ENCODE results near the gene TM9SF3.
A peak's percentile ranks its signal among the peaks of the same experiment; 100 is the strongest.

TM9SF3 gene

GRCh38 chr10:96509017-96509641 lies 77.7 kb downstream of the TM9SF3 start:
- Histone ChIP-seq H3K36me3 (ENCODE audit: insufficient read depth, insufficient read length, low read length) (no peaks in the 10 kb centered on the region), H3K4me3 (ENCODE audit: insufficient read length, low read depth) (no peak overlapping the region), H3K4me1 (ENCODE audit: insufficient read depth, insufficient read length) (peaks cover 13% of the 10 kb centered on the region), H3K27me3 (ENCODE audit: insufficient read depth, insufficient read length) (peaks cover 19% of the 10 kb centered on the region), H3K9me3 (ENCODE audit: insufficient read depth, low read length) (no peaks in the 10 kb centered on the region), H3K9ac (ENCODE audit: insufficient read length, low read depth) (no peak overlapping the region)
- no peak for TF ChIP-seq SUZ12 (IDR thresholded peaks at IDR 0.05; ENCODE audit: extremely low read depth, insufficient read depth, insufficient read length)
- no peak for TF ChIP-seq ZNF274 (IDR thresholded peaks at IDR 0.05; ENCODE audit: low read depth, low read length)
- no peak for TF ChIP-seq YY1 (IDR thresholded peaks at IDR 0.05; ENCODE audit: insufficient read depth, insufficient read length)
- DNase-seq (ENCODE audit: low read depth, low spot score), result peak; percentile 84

- no peak overlapping the region for H3K4me3 ChIP-seq (ENCODE audit: insufficient read length, low read depth)
- TF ChIP-seq YY1 (IDR thresholded peaks at IDR 0.05; ENCODE audit: insufficient read depth, insufficient read length) (no peak), ZNF274 (IDR thresholded peaks at IDR 0.05; ENCODE audit: low read depth, low read length) (no peak), SUZ12 (IDR thresholded peaks at IDR 0.05; ENCODE audit: extremely low read depth, insufficient read depth, insufficient read length) (no peak)
These were observed 79.8 kb downstream of the TM9SF3 start for GRCh38 chr10:96507044-96507443.

GRCh38 chr10:96505150-96506136 lies 81.4 kb downstream of the TM9SF3 start:
- Histone ChIP-seq H3K36me3 (ENCODE audit: insufficient read depth, insufficient read length, low read length) (no peaks in the 10 kb centered on the region), H3K9ac (ENCODE audit: insufficient read length, low read depth) (no peak overlapping the region), H3K9me3 (ENCODE audit: insufficient read depth, low read length) (no peaks in the 10 kb centered on the region), H3K27me3 (ENCODE audit: insufficient read depth, insufficient read length) (no peaks in the 10 kb centered on the region), H3K4me1 (ENCODE audit: insufficient read depth, insufficient read length) (peaks cover 2% of the 10 kb centered on the region), H3K4me3 (ENCODE audit: insufficient read length, low read depth) (no peak overlapping the region)
- no peak for TF ChIP-seq ZNF274 (IDR thresholded peaks at IDR 0.05; ENCODE audit: low read depth, low read length)
- no peak for DNase-seq (ENCODE audit: low read depth, low spot score)

More at GRCh38 chr10:96507044-96507443, 79.8 kb downstream of the TM9SF3 start:
- Histone ChIP-seq H3K9ac (ENCODE audit: insufficient read length, low read depth) (no peak overlapping the region), H3K27me3 (ENCODE audit: insufficient read depth, insufficient read length) (peaks cover 8% of the 10 kb centered on the region), H3K9me3 (ENCODE audit: insufficient read depth, low read length) (no peaks in the 10 kb centered on the region), H3K4me1 (ENCODE audit: insufficient read depth, insufficient read length) (peaks cover 8% of the 10 kb centered on the region), H3K36me3 (ENCODE audit: insufficient read depth, insufficient read length, low read length) (no peaks in the 10 kb centered on the region)
- DNase-seq (ENCODE audit: low read depth, low spot score), result no peak

GRCh38 chr10:96502561-96503282 lies 84.1 kb downstream of the TM9SF3 start:
- DNase-seq (ENCODE audit: low read depth, low spot score), result no peak
- TF ChIP-seq YY1 (IDR thresholded peaks at IDR 0.05; ENCODE audit: insufficient read depth, insufficient read length), result no peak
- TF ChIP-seq SUZ12 (IDR thresholded peaks at IDR 0.05; ENCODE audit: extremely low read depth, insufficient read depth, insufficient read length), result no peak
- TF ChIP-seq ZNF274 (IDR thresholded peaks at IDR 0.05; ENCODE audit: low read depth, low read length), result no peak
- H3K9ac ChIP-seq (ENCODE audit: insufficient read length, low read depth), result no peak overlapping the region
- H3K36me3 ChIP-seq (ENCODE audit: insufficient read depth, insufficient read length, low read length), result no peaks in the 10 kb centered on the region
- no peaks in the 10 kb centered on the region for H3K9me3 ChIP-seq (ENCODE audit: insufficient read depth, low read length)
- H3K4me1 ChIP-seq (ENCODE audit: insufficient read depth, insufficient read length), result no peaks in the 10 kb centered on the region
- no peak overlapping the region for H3K4me3 ChIP-seq (ENCODE audit: insufficient read length, low read depth)
- H3K27me3 ChIP-seq (ENCODE audit: insufficient read depth, insufficient read length), result no peaks in the 10 kb centered on the region

- Histone ChIP-seq H3K9me3 (ENCODE audit: insufficient read depth, low read length) (no peaks in the 10 kb centered on the region), H3K9ac (ENCODE audit: insufficient read length, low read depth) (no peak overlapping the region), H3K4me1 (ENCODE audit: insufficient read depth, insufficient read length) (no peaks in the 10 kb centered on the region), H3K36me3 (ENCODE audit: insufficient read depth, insufficient read length, low read length) (no peaks in the 10 kb centered on the region), H3K27me3 (ENCODE audit: insufficient read depth, insufficient read length) (no peaks in the 10 kb centered on the region), H3K4me3 (ENCODE audit: insufficient read length, low read depth) (no peak overlapping the region)
- no peak for DNase-seq (ENCODE audit: low read depth, low spot score)
- TF ChIP-seq YY1 (IDR thresholded peaks at IDR 0.05; ENCODE audit: insufficient read depth, insufficient read length) (no peak), SUZ12 (IDR thresholded peaks at IDR 0.05; ENCODE audit: extremely low read depth, insufficient read depth, insufficient read length) (no peak), ZNF274 (IDR thresholded peaks at IDR 0.05; ENCODE audit: low read depth, low read length) (no peak)
These were observed 84.8 kb downstream of the TM9SF3 start for GRCh38 chr10:96501985-96502384.

DNA sequence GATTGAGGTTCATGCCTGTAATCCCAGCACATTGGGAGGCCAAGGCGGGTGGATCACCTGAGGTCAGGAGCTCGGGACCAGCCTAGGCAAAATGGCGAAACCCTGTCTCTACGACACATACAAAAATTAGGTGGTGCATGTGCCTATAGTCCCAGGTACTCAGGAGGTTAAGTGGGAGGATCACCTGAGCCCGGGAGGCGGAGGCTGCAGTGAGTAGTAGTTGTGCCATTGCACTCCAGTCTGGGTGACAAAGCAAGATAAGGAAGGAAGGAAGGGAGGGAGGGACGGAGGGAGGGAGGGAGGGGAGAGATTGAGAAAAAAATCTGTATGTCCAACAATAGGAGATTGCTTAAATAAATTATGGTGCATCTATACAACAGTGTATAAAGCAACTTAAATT lies 86.3 kb downstream of the TM9SF3 start:
- H3K4me1 ChIP-seq (ENCODE audit: insufficient read depth, insufficient read length), result no peaks in the 10 kb centered on the region
- no peak overlapping the region for H3K4me3 ChIP-seq (ENCODE audit: insufficient read length, low read depth)
- H3K36me3 ChIP-seq (ENCODE audit: insufficient read depth, insufficient read length, low read length), result no peaks in the 10 kb centered on the region
- H3K27me3 ChIP-seq (ENCODE audit: insufficient read depth, insufficient read length), result no peaks in the 10 kb centered on the region
- DNase-seq (ENCODE audit: low read depth, low spot score), result no peak
- no peak overlapping the region for H3K9ac ChIP-seq (ENCODE audit: insufficient read length, low read depth)
- H3K9me3 ChIP-seq (ENCODE audit: insufficient read depth, low read length), result no peaks in the 10 kb centered on the region
- TF ChIP-seq SUZ12 (IDR thresholded peaks at IDR 0.05; ENCODE audit: extremely low read depth, insufficient read depth, insufficient read length) (no peak), ZNF274 (IDR thresholded peaks at IDR 0.05; ENCODE audit: low read depth, low read length) (no peak), YY1 (IDR thresholded peaks at IDR 0.05; ENCODE audit: insufficient read depth, insufficient read length) (no peak)

DNA sequence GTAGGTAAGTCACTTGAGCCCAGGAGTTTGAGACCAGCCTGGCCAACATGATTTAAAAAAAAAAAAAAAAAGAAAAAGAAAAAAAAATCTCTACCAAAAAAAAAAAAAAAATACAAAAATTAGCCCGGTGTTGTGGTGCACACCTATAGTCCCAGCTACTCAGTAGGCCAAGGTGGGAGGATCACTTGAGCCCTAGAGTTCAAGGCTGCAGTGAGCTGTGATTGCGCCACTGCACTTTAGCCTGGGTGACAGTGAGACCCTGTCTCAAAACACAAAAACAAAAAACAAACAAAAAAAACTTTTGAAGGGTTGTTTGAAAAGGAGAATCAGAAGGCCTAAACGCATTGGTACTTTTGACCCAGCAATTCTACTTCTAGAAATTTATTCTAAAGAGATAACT lies 86.8 kb downstream of the TM9SF3 start:
- no peaks in the 10 kb centered on the region for H3K4me1 ChIP-seq (ENCODE audit: insufficient read depth, insufficient read length)
- H3K27me3 ChIP-seq (ENCODE audit: insufficient read depth, insufficient read length), result no peaks in the 10 kb centered on the region
- H3K36me3 ChIP-seq (ENCODE audit: insufficient read depth, insufficient read length, low read length), result no peaks in the 10 kb centered on the region
- TF ChIP-seq SUZ12 (IDR thresholded peaks at IDR 0.05; ENCODE audit: extremely low read depth, insufficient read depth, insufficient read length), result no peak
- H3K9me3 ChIP-seq (ENCODE audit: insufficient read depth, low read length), result no peaks in the 10 kb centered on the region
- DNase-seq (ENCODE audit: low read depth, low spot score), result no peak
- no peak overlapping the region for H3K4me3 ChIP-seq (ENCODE audit: insufficient read length, low read depth)
- no peak overlapping the region for H3K9ac ChIP-seq (ENCODE audit: insufficient read length, low read depth)

Data from NT2/D1 (cell line).